Cardiac muscle cell (in vitro differentiated cells and primary cell): ENCODE results near the gene POM121L2. TPM values are rescaled to one million over a fixed set of nuclear protein-coding genes. Genes with fewer than 3 reads are reported as not detected.

ENCODE experiments used
- DNase-seq, 2 donors: peaks; one replicate each; pipeline versions ENCODE4 v3.0.0 to v3.0.0-alpha.2; 2010 to 2017; ENCODE audit warnings: low read depth in 1 of 2, low spot score in 1 of 2
- H3K27ac ChIP-seq: fragments of 200-600 bp; sonication (generic); 2 replicates; pipeline ENCODE4 v1.5.1; 2016
- H3K27me3 ChIP-seq: fragments of 200-600 bp; sonication (generic); 2 replicates; pipeline ENCODE4 v1.6.0; 2016; ENCODE audit warnings: control low read depth
- H3K36me3 ChIP-seq: fragments of 200-600 bp; sonication (generic); 2 replicates; pipeline ENCODE4 v1.5.1; 2016; ENCODE audit warnings: control low read depth
- H3K4me1 ChIP-seq: fragments of 200-600 bp; sonication (generic); 2 replicates; pipeline ENCODE4 v1.8.1; 2017; ENCODE audit warnings: low read depth, mild to moderate bottlenecking, mixed run types
- H3K4me3 ChIP-seq: fragments of 200-600 bp; sonication (generic); 2 replicates; pipeline ENCODE4 v1.5.1; 2016; ENCODE audit warnings: mild to moderate bottlenecking
- H3K9me3 ChIP-seq: fragments of 200-600 bp; sonication (generic); 2 replicates; pipeline ENCODE4 v1.5.1; 2017; ENCODE audit warnings: low read depth, mild to moderate bottlenecking, control low read depth
- polyA plus RNA-seq: library from polyadenylated mRNA; unstranded; fragments of >200 nt; fragmentation: Nextera tagmentation; extraction: Ambion mirVana; gene quantifications from 2 replicates; pipeline ENCODE4 v1.2.1, GENCODE V29; 2016
- total RNA-seq: library from RNA; depleted of rRNA; stranded (reverse); fragments of >200 nt; gene quantifications from 2 replicates; pipeline ENCODE4 v1.2.3, GENCODE V29; 2016
- TF ChIP-seq, protein P1 (sequence below): IDR thresholded peaks from 2 replicates; pipeline ENCODE4 v1.5.1; 2012; ENCODE audit warnings: low read depth, mild to moderate bottlenecking, low read length

POM121L2 gene
- total and polyA plus RNA-seq, 2 experiments from 2014 or later, result 0.18 TPM; not detected in 1

DNA sequence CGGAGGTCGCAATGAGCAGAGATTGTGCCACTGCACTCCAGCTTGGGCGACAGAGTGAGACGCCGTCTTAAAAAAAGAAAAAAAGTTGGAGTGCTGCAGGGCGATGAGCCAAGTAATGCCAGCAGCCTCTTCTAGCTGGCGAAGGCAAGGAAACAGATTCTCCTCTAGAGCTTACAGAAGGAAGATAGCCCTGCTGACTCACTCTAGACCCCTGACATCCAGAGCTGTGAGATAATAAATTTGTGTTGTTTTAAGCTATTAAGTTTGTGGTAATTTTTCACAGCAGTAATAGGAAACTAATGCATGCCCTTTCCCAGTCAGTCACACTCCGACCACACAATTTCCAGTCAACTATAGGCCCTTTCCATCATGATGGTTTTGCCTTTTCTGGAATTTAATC, 48.2 kb downstream of the POM121L2 start:
- no peak overlapping the region for H3K4me3 ChIP-seq
- TF ChIP-seq, protein P1, sequence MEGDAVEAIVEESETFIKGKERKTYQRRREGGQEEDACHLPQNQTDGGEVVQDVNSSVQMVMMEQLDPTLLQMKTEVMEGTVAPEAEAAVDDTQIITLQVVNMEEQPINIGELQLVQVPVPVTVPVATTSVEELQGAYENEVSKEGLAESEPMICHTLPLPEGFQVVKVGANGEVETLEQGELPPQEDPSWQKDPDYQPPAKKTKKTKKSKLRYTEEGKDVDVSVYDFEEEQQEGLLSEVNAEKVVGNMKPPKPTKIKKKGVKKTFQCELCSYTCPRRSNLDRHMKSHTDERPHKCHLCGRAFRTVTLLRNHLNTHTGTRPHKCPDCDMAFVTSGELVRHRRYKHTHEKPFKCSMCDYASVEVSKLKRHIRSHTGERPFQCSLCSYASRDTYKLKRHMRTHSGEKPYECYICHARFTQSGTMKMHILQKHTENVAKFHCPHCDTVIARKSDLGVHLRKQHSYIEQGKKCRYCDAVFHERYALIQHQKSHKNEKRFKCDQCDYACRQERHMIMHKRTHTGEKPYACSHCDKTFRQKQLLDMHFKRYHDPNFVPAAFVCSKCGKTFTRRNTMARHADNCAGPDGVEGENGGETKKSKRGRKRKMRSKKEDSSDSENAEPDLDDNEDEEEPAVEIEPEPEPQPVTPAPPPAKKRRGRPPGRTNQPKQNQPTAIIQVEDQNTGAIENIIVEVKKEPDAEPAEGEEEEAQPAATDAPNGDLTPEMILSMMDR, result no peak
- no peak for DNase-seq
- no peak overlapping the region for H3K27ac ChIP-seq
- H3K9me3 ChIP-seq, result no peaks in the 10 kb centered on the region
- no peaks in the 10 kb centered on the region for H3K36me3 ChIP-seq
- no peaks in the 10 kb centered on the region for H3K4me1 ChIP-seq
- peaks cover 22% of the 10 kb centered on the region for H3K27me3 ChIP-seq

DNA sequence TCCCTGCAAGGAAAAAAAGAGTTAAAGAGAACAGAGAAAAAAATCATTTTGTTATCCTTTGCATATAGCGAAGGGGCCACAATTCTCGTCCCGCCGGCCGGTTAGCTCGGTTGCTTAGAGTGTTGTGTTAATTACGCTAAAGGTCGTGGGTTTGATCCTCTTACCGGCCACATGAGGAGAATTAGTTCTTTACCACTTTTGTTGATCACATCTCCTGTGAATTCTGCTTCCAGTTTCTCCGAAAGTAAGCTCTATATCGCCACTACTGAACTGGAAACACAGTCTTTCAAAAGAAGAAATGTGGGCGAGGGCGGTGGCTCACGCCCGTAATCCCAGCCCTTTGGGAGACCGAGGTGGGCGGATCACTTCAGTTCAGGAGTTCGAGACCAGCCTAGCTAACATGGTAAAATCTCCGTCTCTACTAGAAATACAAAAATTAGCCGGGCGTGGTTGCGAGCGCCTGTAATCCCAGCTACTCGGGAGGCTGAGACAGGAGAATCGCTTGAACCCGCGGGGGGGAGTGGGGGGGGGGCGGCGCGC, 51.2 kb downstream of the POM121L2 start:
- no peaks in the 10 kb centered on the region for H3K9me3 ChIP-seq
- TF ChIP-seq, protein P1, result no peak
- no peak overlapping the region for H3K27ac ChIP-seq
- H3K4me3 ChIP-seq, result no peak overlapping the region
- H3K4me1 ChIP-seq, result no peaks in the 10 kb centered on the region
- H3K36me3 ChIP-seq, result no peaks in the 10 kb centered on the region
- peaks cover 22% of the 10 kb centered on the region for H3K27me3 ChIP-seq
- no peak for DNase-seq

DNA sequence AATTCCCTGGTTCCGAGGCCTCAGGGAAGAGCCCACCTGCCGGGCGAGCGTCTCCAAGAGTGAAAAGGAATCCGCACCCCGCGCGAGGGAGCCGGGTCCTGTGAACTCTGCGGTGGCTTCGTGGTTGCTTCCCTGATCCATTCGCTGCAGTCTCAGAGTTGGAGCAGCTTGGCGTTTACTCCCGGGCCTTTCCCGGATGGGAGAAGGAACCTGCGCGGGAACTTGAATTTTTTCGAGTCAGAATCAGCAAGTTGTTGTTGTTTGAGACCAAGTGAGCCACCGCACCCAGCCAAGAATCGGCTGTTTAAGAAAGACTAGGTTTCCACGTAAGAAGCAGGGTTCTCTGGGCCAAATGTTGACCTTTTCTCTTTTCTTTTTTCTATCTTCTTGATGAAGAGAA, 51.7 kb downstream of the POM121L2 start:
- Histone ChIP-seq H3K36me3 (no peaks in the 10 kb centered on the region), H3K4me1 (no peaks in the 10 kb centered on the region), H3K27me3 (peaks cover 22% of the 10 kb centered on the region), H3K4me3 (no peak overlapping the region), H3K27ac (no peak overlapping the region), H3K9me3 (no peaks in the 10 kb centered on the region)
- TF ChIP-seq, protein P1, result no peak
- peak in 1 of 2 donors; percentile 25 for DNase-seq

Other genes starting within 250 kb of the POM121L2 start
- gene PRSS16, start 64.6 kb downstream of the POM121L2 start, total RNA-seq, result 4.4 and 9.9 TPM in 2 replicates
- 2.7 and 5.2 TPM in 2 replicates for gene PRSS16, start 64.6 kb downstream of the POM121L2 start, polyA plus RNA-seq
- 3.7 and 5.4 TPM in 2 replicates for gene ZNF391, start 76.5 kb upstream of the POM121L2 start, total RNA-seq
- gene ZNF391, start 76.5 kb upstream of the POM121L2 start, polyA plus RNA-seq, result 11.0 and 12.9 TPM in 2 replicates
- 4.9 and 6.4 TPM in 2 replicates for gene ZNF184, start 160.8 kb upstream of the POM121L2 start, total RNA-seq
- gene ZNF184, start 160.8 kb upstream of the POM121L2 start, polyA plus RNA-seq, result 5.1 and 5.8 TPM in 2 replicates